NB4 (cell line): Measurements from ENCODE around the gene OR6X1.

Experiments
- POLR2A ChIP-seq: IDR thresholded peaks from 2 replicates; pipeline ENCODE4 v1.6.1; 2011; ENCODE audit warnings: mild to moderate bottlenecking; ENCODE audit not compliant: insufficient read length; ENCODE audit errors: extremely low read depth
- TF ChIP-seq, protein P1 (sequence below): IDR thresholded peaks from one replicate; pipeline ENCODE4 v1.5.1; 2012; ENCODE audit warnings: low read depth, low read length
- TF ChIP-seq, protein P2 (sequence below): IDR thresholded peaks from 2 replicates; pipeline ENCODE4 v1.6.1; 2011; ENCODE audit warnings: low read depth, low read length

DNA sequence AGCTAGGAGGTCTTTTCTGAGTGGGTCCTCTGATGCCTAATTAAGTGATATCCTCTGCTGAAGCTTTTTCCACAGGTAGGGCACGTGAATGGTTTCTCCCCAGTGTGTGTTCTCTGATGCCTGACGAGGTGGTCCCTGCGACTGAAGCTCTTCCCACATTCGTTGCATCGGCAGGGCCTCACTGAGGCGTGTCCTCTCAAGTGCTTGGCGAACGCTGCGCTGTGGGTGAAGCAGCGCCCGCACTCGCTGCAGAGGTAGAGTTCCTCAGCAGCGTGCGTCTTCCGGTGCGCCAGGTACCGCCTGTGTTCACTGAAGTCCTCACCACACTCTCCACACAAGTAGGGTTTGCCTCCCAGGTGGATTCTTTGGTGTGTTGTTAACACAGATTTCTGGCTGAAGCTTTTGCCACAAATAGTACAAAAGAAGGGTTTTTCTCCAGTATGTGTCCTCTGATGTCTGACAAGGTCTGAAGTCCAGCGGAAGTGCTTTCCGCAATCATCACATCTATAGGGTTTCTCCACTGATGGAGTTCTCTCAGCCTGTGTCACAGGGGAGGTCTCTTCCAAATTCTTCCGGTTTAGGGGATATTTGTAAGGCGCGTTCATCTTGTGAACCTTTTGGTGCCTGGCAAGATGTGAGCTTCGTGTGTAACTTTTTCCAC lies 28.2 kb downstream of the OR6X1 start:
- TF ChIP-seq, protein P1, sequence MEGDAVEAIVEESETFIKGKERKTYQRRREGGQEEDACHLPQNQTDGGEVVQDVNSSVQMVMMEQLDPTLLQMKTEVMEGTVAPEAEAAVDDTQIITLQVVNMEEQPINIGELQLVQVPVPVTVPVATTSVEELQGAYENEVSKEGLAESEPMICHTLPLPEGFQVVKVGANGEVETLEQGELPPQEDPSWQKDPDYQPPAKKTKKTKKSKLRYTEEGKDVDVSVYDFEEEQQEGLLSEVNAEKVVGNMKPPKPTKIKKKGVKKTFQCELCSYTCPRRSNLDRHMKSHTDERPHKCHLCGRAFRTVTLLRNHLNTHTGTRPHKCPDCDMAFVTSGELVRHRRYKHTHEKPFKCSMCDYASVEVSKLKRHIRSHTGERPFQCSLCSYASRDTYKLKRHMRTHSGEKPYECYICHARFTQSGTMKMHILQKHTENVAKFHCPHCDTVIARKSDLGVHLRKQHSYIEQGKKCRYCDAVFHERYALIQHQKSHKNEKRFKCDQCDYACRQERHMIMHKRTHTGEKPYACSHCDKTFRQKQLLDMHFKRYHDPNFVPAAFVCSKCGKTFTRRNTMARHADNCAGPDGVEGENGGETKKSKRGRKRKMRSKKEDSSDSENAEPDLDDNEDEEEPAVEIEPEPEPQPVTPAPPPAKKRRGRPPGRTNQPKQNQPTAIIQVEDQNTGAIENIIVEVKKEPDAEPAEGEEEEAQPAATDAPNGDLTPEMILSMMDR, result no peak
- TF ChIP-seq, protein P2, sequence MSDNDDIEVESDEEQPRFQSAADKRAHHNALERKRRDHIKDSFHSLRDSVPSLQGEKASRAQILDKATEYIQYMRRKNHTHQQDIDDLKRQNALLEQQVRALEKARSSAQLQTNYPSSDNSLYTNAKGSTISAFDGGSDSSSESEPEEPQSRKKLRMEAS, result no peak
- TF ChIP-seq POLR2A, result no peak
